Measurements from ENCODE around the gene TXNDC5. TPM values are rescaled to one million over a fixed set of nuclear protein-coding genes. Genes with fewer than 3 reads are reported as not detected.
"Not testable (repeated sequence)": the region's sequence is repeated elsewhere in the genome, so short reads cannot be mapped to it uniquely, and the experiment has no call there.

Gene TXNDC5
- total RNA-seq, 4 donors from 2014 or later = 61.7 to 131 (median 87.3) TPM

DNA sequence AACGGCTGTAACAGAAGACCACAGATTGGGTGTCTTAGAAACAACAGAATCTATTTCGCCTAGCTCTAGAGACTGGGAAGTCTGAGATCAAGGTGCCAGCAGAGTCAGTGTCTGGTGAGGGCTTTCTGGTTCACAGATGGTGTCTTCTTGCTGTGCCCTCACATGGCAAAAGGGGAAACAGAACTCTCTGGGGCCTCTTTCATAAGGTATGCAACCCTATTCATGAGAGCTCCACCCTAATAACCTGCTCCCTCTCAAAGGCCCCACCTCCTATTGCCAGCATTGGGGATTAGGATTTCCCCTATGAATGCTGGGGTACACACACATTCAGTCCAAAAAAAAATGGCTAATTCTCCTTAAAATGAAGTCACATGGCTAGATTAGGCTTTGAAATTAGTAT is 10.0 kb downstream of the TXNDC5 start:
- TF ChIP-seq POLR2A (IDR thresholded peaks at IDR 0.05) = no peak
- TF ChIP-seq, protein P1, sequence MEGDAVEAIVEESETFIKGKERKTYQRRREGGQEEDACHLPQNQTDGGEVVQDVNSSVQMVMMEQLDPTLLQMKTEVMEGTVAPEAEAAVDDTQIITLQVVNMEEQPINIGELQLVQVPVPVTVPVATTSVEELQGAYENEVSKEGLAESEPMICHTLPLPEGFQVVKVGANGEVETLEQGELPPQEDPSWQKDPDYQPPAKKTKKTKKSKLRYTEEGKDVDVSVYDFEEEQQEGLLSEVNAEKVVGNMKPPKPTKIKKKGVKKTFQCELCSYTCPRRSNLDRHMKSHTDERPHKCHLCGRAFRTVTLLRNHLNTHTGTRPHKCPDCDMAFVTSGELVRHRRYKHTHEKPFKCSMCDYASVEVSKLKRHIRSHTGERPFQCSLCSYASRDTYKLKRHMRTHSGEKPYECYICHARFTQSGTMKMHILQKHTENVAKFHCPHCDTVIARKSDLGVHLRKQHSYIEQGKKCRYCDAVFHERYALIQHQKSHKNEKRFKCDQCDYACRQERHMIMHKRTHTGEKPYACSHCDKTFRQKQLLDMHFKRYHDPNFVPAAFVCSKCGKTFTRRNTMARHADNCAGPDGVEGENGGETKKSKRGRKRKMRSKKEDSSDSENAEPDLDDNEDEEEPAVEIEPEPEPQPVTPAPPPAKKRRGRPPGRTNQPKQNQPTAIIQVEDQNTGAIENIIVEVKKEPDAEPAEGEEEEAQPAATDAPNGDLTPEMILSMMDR (IDR thresholded peaks at IDR 0.05) = no peak
- peaks cover 0 to 7% (median 0%) of the 10 kb centered on the region in 4 donors for H3K4me1 ChIP-seq
- H3K27ac ChIP-seq = peak overlapping the region in 1 of 4 donors; percentile 22
- H3K4me3 ChIP-seq = no peak overlapping the region
- H3K9me3 ChIP-seq = no peaks in the 10 kb centered on the region
- H3K27me3 ChIP-seq = no peaks in the 10 kb centered on the region
- no peak for DNase-seq
- H3K36me3 ChIP-seq = peaks cover 0 to 71% (median 0%) of the 10 kb centered on the region in 3 donors

DNA sequence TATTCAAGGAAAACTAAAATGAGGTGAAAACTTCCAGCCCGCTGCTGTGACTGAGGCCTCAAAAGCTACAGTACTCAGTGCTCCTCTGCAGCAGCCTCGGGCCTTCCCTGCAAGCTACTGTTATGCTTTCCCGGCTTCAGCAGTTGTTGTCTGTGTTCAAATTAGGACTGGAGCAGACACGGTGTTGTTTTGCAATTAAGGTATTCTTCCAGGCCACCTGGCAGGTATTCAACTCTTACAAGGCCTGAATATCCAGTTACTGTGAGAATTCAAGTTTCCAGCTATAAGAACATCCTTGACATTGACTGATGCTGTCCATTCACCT is 10.7 kb downstream of the TXNDC5 start:
- Histone ChIP-seq H3K9me3 (no peaks in the 10 kb centered on the region), H3K4me1 (peaks cover 0 to 7% (median 0%) of the 10 kb centered on the region in 4 donors), H3K4me3 (no peak overlapping the region), H3K36me3 (peaks cover 0 to 79% (median 0%) of the 10 kb centered on the region in 3 donors), H3K27me3 (no peaks in the 10 kb centered on the region), H3K27ac (no peak overlapping the region)
- TF ChIP-seq, protein P1 (IDR thresholded peaks at IDR 0.05) = no peak
- no peak for TF ChIP-seq POLR2A (IDR thresholded peaks at IDR 0.05)
- DNase-seq = no peak

DNA sequence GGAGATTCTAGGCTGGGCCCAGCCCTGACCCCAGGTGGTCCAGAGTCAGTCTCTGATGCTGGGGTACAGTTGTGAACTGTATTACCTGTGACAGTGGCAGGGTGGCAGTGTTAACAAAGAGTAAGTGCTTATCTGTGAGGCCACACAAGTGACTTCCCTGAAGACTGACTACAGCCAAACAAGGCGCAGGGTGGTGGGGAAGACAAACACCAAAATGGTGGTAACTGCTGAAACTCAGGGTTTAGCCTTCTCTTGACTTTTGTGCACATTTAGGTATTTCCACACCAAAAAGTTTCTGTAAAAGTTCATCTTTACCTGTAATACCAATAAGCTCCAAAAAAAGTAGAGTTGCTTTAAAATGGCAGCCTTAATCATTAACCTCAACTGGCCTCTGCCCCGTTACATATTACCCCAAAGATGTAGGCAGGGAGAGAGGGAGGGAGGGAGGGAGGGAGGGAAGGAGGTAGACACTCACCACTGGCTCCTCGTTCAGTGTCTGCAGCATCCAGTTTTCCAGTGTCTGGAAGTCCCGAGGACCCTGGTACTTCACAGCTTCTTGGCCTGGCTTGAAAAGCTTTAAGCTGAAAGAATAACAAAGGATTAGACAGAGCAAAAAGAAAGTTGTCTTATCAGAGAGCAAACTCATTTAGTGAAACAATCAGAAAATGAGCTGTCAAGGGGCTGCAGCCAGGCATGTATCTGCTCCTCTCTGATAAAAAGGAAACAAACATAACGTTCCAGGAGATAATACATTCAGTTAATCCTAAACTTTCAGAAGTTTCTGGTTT is 11.3 kb downstream of the TXNDC5 start:
- Histone ChIP-seq H3K36me3 (peaks cover 0 to 81% (median 0%) of the 10 kb centered on the region in 3 donors), H3K4me3 (no peak overlapping the region), H3K4me1 (peaks cover 0 to 7% (median 0%) of the 10 kb centered on the region in 4 donors), H3K27me3 (no peaks in the 10 kb centered on the region), H3K27ac (no peak overlapping the region), H3K9me3 (no peaks in the 10 kb centered on the region)
- DNase-seq = peak in 1 of 3 donors; percentile 72
- TF ChIP-seq, protein P1 (IDR thresholded peaks at IDR 0.05) = peak in 3 of 6 experiments; percentile 64 to 73 (median 68)
- TF ChIP-seq POLR2A (IDR thresholded peaks at IDR 0.05) = no peak

DNA sequence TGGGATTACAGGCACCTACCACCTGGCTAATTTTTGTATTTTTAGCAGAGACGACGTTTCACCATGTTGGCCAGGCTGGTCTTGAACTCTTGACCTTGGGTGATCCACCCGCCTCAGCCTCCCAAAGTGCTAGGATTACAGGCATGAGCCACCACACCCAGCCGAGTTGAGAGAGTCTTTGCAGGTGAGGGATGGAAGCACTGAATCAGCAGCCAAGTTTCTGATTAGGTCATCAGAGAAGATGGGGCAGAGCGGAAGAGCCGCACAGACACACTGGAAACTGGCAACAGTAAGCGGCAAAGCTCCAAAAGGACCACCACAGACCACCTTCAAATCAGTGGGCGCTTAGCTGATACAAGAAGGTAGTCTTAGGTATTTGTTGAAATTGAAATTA is 12.4 kb downstream of the TXNDC5 start:
- not testable (repeated sequence) for DNase-seq, H3K4me3 ChIP-seq, H3K4me1 ChIP-seq, H3K27me3 ChIP-seq, H3K9me3 ChIP-seq, H3K27ac ChIP-seq
- peaks cover 0 to 81% (median 0%) of the 10 kb centered on the region in 3 donors for H3K36me3 ChIP-seq

DNA sequence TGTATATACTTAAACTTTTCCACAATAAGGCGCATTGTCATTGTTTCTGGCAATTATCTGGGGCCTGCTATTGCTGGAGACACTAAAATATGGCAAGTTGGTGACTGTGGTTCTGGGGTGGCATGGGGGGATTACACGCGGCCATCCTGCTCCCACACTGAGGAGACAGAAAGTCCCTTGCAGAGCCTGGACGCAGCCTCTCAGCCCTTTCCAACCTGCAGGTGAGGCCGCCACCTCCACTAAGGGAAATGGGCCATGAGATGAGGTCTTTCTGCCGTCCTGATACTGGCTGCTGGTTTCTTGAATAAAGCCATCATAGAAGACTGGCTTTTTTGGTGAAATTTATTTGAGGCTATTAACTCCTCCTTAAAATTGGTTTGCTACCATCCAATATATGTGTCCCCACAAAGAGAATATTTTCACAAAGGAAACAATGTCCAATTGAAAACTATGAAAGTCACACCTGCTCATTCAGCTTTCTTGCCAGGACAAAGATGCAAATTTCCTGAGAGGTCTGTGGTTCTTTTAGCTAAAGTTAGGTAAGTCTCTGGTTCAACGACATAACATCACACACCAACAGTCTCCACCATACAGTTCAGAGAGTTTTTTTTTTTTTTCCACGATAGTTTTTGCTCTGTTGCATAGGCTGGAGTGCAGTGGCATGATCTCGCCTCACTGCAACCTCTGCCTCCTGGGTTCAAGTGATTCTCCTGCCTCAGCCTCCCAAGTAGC is 13.0 kb downstream of the TXNDC5 start:
- no peaks in the 10 kb centered on the region for H3K27me3 ChIP-seq
- H3K9me3 ChIP-seq = no peaks in the 10 kb centered on the region
- peaks cover 0 to 81% (median 0%) of the 10 kb centered on the region in 3 donors for H3K36me3 ChIP-seq
- no peak overlapping the region for H3K27ac ChIP-seq
- DNase-seq = no peak
- no peak overlapping the region for H3K4me3 ChIP-seq
- peaks cover 0 to 7% (median 0%) of the 10 kb centered on the region in 4 donors for H3K4me1 ChIP-seq
- TF ChIP-seq, protein P1 (IDR thresholded peaks at IDR 0.05) = no peak
- TF ChIP-seq POLR2A (IDR thresholded peaks at IDR 0.05) = no peak

DNA sequence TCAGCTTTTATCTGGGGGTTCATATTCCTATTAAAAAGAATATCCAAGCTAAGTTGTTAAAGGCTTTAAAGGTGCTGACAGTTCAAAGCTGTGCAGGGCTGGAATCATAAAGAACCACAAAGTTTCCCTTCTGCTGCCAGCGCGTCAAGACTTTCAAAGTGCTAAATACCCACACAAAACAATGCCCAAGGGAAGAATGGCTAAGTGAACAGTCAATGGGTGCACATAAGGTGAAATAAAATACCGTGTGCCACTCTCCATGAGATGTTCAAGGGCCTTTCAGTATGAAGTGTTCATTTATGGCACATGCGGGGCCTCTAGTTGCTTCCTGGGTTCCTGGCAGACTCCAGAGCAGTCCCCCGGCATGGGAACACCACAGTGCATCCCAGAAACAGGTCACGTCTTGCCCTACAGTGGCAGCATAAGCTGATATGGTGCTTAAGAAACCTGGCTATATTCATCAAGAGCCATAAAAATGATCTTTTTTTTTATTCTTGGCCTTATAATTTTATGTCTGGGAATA is 14.1 kb downstream of the TXNDC5 start:
- no peak for TF ChIP-seq POLR2A (IDR thresholded peaks at IDR 0.05)
- TF ChIP-seq, protein P1 (IDR thresholded peaks at IDR 0.05) = no peak
- no peak overlapping the region for H3K4me3 ChIP-seq
- H3K9me3 ChIP-seq = no peaks in the 10 kb centered on the region
- peaks cover 0 to 80% (median 0%) of the 10 kb centered on the region in 3 donors for H3K36me3 ChIP-seq
- no peaks in the 10 kb centered on the region for H3K27me3 ChIP-seq
- DNase-seq = no peak
- H3K27ac ChIP-seq = no peak overlapping the region
- H3K4me1 ChIP-seq = peaks cover 0 to 7% (median 0%) of the 10 kb centered on the region in 4 donors

Data from Peyer's patch (tissue), 4 donors.